K562 (cell line): ENCODE measurements around the gene GBX1. TPM values are rescaled to one million over a fixed set of nuclear protein-coding genes. Genes with fewer than 3 reads are reported as not detected.

ENCODE experiments used
- BRD9 ChIP-seq: fragments of 450-650 bp; IDR thresholded peaks from 2 replicates; pipeline ENCODE4 v1.6.1; 2018; ENCODE audit warnings: low read depth; ENCODE audit not compliant: partially characterized antibody
- CEBPG ChIP-seq, 3 experiments: fragments of 200-800 bp in 1 of 3; sonication (Bioruptor generic) in 1 of 3; sonication (generic) in 1 of 3; formaldehyde crosslinking in 1 of 3; IDR thresholded peaks in 2 of 3; conservative IDR thresholded peaks in 1 of 3; 2 replicates each; pipeline versions ENCODE4 v1.6.1 to v1.8.0; 2016 to 2022; ENCODE audit warnings: missing compliant biosample characterization in 2 of 3, missing genetic modification characterization in 2 of 3, mild to moderate bottlenecking in 1 of 3, missing genetic modification reagents in 1 of 3
- ETV6 ChIP-seq, 3 experiments: fragments of 150-350 bp in 1 of 3; sonication (generic) in 1 of 3; formaldehyde crosslinking in 1 of 3; IDR thresholded peaks; 2 replicates each; pipeline versions ENCODE4 v1.6.1 to v1.8.0; 2014 to 2022; ENCODE audit warnings: borderline replicate concordance in 2 of 3, low read depth in 2 of 3, antibody characterized with exemption in 1 of 3, low read length in 1 of 3, mild to moderate bottlenecking in 1 of 3, missing genetic modification reagents in 1 of 3
- MEF2D ChIP-seq: conservative IDR thresholded peaks from 2 replicates; pipeline ENCODE4 v1.6.1; 2016; ENCODE audit warnings: low read depth, missing genetic modification characterization, missing compliant biosample characterization
- NONO ChIP-seq, 2 experiments: fragments of 200-400 bp in 1 of 2; fragments of 450-650 bp in 1 of 2; formaldehyde crosslinking in 1 of 2; IDR thresholded peaks; 2 replicates each; pipeline ENCODE4 v1.6.1; 2017; ENCODE audit warnings: low read depth in 2 of 2, mild to moderate bottlenecking in 2 of 2, moderate library complexity in 2 of 2, low read length in 1 of 2
- PHTF2 ChIP-seq: fragments of 250-450 bp; sonication (Bioruptor Pico); IDR thresholded peaks from 2 replicates; pipeline ENCODE4 v1.5.0; 2021; ENCODE audit warnings: mild to moderate bottlenecking
- TARDBP ChIP-seq: fragments of 450-650 bp; IDR thresholded peaks from 2 replicates; pipeline ENCODE4 v1.6.1; 2016
- THRAP3 ChIP-seq: fragments of 450-650 bp; IDR thresholded peaks from 2 replicates; pipeline ENCODE4 v1.6.1; 2016; ENCODE audit warnings: mild to moderate bottlenecking, inconsistent platforms, borderline replicate concordance
- ZFP30 ChIP-seq: fragments of 250-450 bp; sonication (Bioruptor Pico); IDR thresholded peaks from 2 replicates; pipeline ENCODE4 v1.8.0; 2022; ENCODE audit warnings: moderate library complexity, mild to moderate bottlenecking, inconsistent platforms, borderline replicate concordance
- ZNF384 ChIP-seq: IDR thresholded peaks from 2 replicates; pipeline ENCODE4 v1.6.1; 2012; ENCODE audit warnings: low read depth, low read length, improper control_type of control experiment
- polyA plus RNA-seq, 8 experiments: library from polyadenylated mRNA; depleted of rRNA in 4 of 8; stranded (reverse) in 5 of 8; unstranded in 3 of 8; fragments of >200 nt; fragmentation: Nextera tagmentation in 2 of 8; fragmentation: Illumina TruSeq in 1 of 8; extraction: Ambion mirVana in 2 of 8; extraction: Trizol in 1 of 8; gene quantifications; 2 replicates each; pipeline versions ENCODE4 v1.2.1 to v1.2.3, GENCODE V29; 2011 to 2014; ENCODE audit warnings: inconsistent platforms in 1 of 8, missing spikeins in 1 of 8
- total RNA-seq, 7 experiments: library from RNA; depleted of rRNA in 6 of 7; stranded (reverse); fragments of >200 nt in 6 of 7; fragmentation: Illumina TruSeq in 2 of 7; extraction: Trizol in 2 of 7; gene quantifications; 2 replicates each; pipeline versions ENCODE4 v1.2.1 to v1.2.3, GENCODE V29; 2011 to 2021; ENCODE audit warnings: low replicate concordance in 1 of 7
- TF ChIP-seq, protein P1 (sequence below): sonication (generic); formaldehyde crosslinking; IDR thresholded peaks from 2 replicates; pipeline ENCODE4 v1.8.1; 2023; ENCODE audit warnings: missing genetic modification reagents, mild to moderate bottlenecking, borderline replicate concordance
- TF ChIP-seq, protein P2 (sequence below): sonication (generic); formaldehyde crosslinking; IDR thresholded peaks from 2 replicates; pipeline ENCODE4 v1.8.0; 2022; ENCODE audit warnings: mild to moderate bottlenecking, missing genetic modification reagents
- TF ChIP-seq, protein P3 (sequence below): sonication (generic); formaldehyde crosslinking; IDR thresholded peaks from 2 replicates; pipeline ENCODE4 v1.8.0; 2023; ENCODE audit warnings: mild to moderate bottlenecking, missing genetic modification reagents
- TF ChIP-seq, protein P4 (sequence below): fragments of 250-450 bp; sonication (Bioruptor Pico); IDR thresholded peaks from 2 replicates; pipeline ENCODE4 v1.4.0; 2020; ENCODE audit warnings: mild to moderate bottlenecking
- TF ChIP-seq, protein P5 (sequence below): fragments of 450-650 bp; formaldehyde crosslinking; IDR thresholded peaks from 2 replicates; pipeline ENCODE4 v1.4.0; 2022; ENCODE audit warnings: missing genetic modification characterization

The GBX1 gene
- total and polyA plus RNA-seq, 9 of the 15 experiments (the other 6 are each of a cell fraction or from before 2014, with no cell fraction given), result not detected

DNA sequence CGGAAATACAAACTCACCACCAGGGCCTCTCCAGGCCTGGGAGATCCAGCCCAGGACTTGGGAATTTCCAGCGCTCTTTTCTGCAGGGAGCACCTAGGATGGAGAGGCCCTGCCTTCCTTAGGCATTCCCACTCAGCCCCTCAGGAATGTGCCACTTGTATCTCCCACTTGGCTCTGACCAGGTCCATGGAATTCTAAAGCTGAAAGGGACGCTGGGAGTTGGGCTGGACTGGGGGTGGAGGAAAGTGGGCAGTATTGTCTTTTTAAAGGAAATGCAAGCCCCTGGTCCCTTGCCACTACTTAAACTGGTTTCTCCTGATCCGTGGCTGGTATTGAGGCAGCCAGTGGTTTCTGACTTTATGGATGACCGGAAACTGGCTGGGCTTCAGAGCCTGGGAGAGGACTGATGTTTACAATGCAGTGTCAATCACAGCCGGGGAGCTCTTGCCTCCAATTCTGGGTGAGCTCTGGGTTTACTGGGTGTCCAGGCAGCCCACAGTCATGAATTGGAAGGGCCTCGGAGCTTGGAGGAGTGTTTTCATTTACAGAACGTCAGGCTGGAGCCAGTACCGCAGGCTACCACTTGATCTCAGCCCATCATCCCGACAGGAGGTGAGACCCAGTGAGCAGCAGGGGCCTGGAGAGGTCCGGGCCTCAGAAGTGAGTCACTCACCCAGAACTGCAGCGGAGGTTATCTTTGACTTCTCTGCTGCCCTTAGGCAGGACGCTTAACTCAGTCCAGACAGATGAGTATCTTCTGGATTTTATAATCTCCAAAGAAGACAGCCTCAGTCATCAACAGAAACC, 53.9 kb downstream of the GBX1 start (continued):
- TF ChIP-seq, protein P1, sequence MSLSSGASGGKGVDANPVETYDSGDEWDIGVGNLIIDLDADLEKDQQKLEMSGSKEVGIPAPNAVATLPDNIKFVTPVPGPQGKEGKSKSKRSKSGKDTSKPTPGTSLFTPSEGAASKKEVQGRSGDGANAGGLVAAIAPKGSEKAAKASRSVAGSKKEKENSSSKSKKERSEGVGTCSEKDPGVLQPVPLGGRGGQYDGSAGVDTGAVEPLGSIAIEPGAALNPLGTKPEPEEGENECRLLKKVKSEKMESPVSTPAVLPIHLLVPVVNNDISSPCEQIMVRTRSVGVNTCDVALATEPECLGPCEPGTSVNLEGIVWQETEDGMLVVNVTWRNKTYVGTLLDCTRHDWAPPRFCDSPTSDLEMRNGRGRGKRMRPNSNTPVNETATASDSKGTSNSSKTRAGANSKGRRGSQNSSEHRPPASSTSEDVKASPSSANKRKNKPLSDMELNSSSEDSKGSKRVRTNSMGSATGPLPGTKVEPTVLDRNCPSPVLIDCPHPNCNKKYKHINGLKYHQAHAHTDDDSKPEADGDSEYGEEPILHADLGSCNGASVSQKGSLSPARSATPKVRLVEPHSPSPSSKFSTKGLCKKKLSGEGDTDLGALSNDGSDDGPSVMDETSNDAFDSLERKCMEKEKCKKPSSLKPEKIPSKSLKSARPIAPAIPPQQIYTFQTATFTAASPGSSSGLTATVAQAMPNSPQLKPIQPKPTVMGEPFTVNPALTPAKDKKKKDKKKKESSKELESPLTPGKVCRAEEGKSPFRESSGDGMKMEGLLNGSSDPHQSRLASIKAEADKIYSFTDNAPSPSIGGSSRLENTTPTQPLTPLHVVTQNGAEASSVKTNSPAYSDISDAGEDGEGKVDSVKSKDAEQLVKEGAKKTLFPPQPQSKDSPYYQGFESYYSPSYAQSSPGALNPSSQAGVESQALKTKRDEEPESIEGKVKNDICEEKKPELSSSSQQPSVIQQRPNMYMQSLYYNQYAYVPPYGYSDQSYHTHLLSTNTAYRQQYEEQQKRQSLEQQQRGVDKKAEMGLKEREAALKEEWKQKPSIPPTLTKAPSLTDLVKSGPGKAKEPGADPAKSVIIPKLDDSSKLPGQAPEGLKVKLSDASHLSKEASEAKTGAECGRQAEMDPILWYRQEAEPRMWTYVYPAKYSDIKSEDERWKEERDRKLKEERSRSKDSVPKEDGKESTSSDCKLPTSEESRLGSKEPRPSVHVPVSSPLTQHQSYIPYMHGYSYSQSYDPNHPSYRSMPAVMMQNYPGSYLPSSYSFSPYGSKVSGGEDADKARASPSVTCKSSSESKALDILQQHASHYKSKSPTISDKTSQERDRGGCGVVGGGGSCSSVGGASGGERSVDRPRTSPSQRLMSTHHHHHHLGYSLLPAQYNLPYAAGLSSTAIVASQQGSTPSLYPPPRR (CRISPR knock-in tag), result no peak; the same call in 1 of the 2 replicates
- TF ChIP-seq MEF2D (tag) (no peak), BRD9 (no peak), ZFP30 (no peak), THRAP3 (no peak), TARDBP (no peak), CEBPG (CRISPR knock-in tag; IDR thresholded peaks at IDR 0.05) (no peak), CEBPG (tag; conservative IDR thresholded peaks at IDR 0.05 in 1 of 2, IDR thresholded peaks at IDR 0.05 in 1 of 2) (no peak), PHTF2 (CRISPR knock-in tag) (no peak), ETV6 (IDR thresholded peaks at IDR 0.05; ENCODE audit: borderline replicate concordance in 1 of 2, low read depth in 2 of 2, low read length in 1 of 2) (no peak), ETV6 (CRISPR knock-in tag; IDR thresholded peaks at IDR 0.05; ENCODE audit: borderline replicate concordance) (no peak), NONO (IDR thresholded peaks at IDR 0.05; ENCODE audit: low read depth in 2 of 2, low read length in 1 of 2) (no peak), ZNF384 (no peak)
- TF ChIP-seq, protein P2, sequence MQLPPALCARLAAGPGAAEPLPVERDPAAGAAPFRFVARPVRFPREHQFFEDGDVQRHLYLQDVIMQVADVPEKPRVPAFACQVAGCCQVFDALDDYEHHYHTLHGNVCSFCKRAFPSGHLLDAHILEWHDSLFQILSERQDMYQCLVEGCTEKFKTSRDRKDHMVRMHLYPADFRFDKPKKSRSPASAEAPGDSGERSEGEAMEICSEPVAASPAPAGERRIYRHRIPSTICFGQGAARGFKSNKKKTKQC (CRISPR knock-in tag), result no peak
- TF ChIP-seq, protein P3, sequence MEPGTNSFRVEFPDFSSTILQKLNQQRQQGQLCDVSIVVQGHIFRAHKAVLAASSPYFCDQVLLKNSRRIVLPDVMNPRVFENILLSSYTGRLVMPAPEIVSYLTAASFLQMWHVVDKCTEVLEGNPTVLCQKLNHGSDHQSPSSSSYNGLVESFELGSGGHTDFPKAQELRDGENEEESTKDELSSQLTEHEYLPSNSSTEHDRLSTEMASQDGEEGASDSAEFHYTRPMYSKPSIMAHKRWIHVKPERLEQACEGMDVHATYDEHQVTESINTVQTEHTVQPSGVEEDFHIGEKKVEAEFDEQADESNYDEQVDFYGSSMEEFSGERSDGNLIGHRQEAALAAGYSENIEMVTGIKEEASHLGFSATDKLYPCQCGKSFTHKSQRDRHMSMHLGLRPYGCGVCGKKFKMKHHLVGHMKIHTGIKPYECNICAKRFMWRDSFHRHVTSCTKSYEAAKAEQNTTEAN (CRISPR knock-in tag), result no peak
- TF ChIP-seq, protein P4, sequence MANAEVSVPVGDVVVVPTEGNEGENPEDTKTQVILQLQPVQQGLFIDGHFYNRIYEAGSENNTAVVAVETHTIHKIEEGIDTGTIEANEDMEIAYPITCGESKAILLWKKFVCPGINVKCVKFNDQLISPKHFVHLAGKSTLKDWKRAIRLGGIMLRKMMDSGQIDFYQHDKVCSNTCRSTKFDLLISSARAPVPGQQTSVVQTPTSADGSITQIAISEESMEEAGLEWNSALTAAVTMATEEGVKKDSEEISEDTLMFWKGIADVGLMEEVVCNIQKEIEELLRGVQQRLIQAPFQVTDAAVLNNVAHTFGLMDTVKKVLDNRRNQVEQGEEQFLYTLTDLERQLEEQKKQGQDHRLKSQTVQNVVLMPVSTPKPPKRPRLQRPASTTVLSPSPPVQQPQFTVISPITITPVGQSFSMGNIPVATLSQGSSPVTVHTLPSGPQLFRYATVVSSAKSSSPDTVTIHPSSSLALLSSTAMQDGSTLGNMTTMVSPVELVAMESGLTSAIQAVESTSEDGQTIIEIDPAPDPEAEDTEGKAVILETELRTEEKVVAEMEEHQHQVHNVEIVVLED (CRISPR knock-in tag), result no peak
- TF ChIP-seq, protein P5, sequence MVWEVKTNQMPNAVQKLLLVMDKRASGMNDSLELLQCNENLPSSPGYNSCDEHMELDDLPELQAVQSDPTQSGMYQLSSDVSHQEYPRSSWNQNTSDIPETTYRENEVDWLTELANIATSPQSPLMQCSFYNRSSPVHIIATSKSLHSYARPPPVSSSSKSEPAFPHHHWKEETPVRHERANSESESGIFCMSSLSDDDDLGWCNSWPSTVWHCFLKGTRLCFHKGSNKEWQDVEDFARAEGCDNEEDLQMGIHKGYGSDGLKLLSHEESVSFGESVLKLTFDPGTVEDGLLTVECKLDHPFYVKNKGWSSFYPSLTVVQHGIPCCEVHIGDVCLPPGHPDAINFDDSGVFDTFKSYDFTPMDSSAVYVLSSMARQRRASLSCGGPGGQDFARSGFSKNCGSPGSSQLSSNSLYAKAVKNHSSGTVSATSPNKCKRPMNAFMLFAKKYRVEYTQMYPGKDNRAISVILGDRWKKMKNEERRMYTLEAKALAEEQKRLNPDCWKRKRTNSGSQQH, result no peak
